CD4-positive, alpha-beta T cell (primary cell): ENCODE measurements around the gene MMRN1. TPM values are rescaled to one million over a fixed set of nuclear protein-coding genes. Genes with fewer than 3 reads are reported as not detected.

ENCODE experiments used
- ATAC-seq: fragments of 200-7000 bp; cut with Tn5 transposase; one replicate; pipeline ENCODE4 v1.10.0; 2022; ENCODE audit warnings: mild to moderate bottlenecking; ENCODE audit not compliant: poor library complexity
- CTCF ChIA-PET: fragments of 350-600 bp; sonication (Branson Sonifier 250); formaldehyde crosslinking; loops from one replicate; lab custom pipeline; 2021; ENCODE audit warnings: antibody characterized with exemption, inconsistent platforms; lab: Charles Lee
- POLR2A ChIA-PET: fragments of 350-600 bp; sonication (Branson Sonifier 250); formaldehyde crosslinking; loops from one replicate; lab custom pipeline; 2021; ENCODE audit warnings: antibody characterized with exemption, inconsistent platforms; lab: Charles Lee
- DNase-seq, 14 experiments: peaks; one replicate each; pipeline ENCODE4 v3.0.0-alpha.2; 2013 to 2020; ENCODE audit warnings: mixed read lengths in 2 of 14
- H3K27ac ChIP-seq, 2 donors: one replicate each; pipeline versions ENCODE4 v1.5.1 to v1.7.0; 2013; ENCODE audit warnings: low read length in 2 of 2, low read depth in 1 of 2, mild to moderate bottlenecking in 1 of 2
- H3K27me3 ChIP-seq, 2 experiments: 1 replicate in 1 of 2; 2 replicates in 1 of 2; pipeline versions ENCODE4 v1.6.1 to v1.7.0; 2013; ENCODE audit warnings: low read length in 2 of 2, control low read depth in 1 of 2, mild to moderate bottlenecking in 1 of 2, moderate library complexity in 1 of 2; ENCODE audit not compliant: insufficient read depth in 2 of 2, control insufficient read depth in 1 of 2
- H3K36me3 ChIP-seq: one replicate; pipeline ENCODE4 v1.6.1; 2013; ENCODE audit warnings: low read length, control low read depth; ENCODE audit not compliant: insufficient read depth
- H3K4me1 ChIP-seq: one replicate; pipeline ENCODE4 v1.6.1; 2013; ENCODE audit warnings: low read length, control low read depth; ENCODE audit not compliant: insufficient read depth
- H3K4me3 ChIP-seq: one replicate; pipeline ENCODE4 v1.5.1; 2013; ENCODE audit warnings: mild to moderate bottlenecking, low read length, moderate library complexity
- H3K9me3 ChIP-seq, 2 experiments: 1 replicate in 1 of 2; 2 replicates in 1 of 2; pipeline versions ENCODE4 v1.6.1 to v1.7.0; 2013; ENCODE audit warnings: low read length in 2 of 2, mild to moderate bottlenecking in 2 of 2, control low read depth in 1 of 2, moderate library complexity in 1 of 2; ENCODE audit not compliant: control insufficient read depth in 1 of 2, insufficient read depth in 1 of 2
- H3K27ac Mint-ChIP-seq: one replicate; pipeline ENCODE4 v1.8.0; 2020; ENCODE audit warnings: mixed read lengths
- H3K27me3 Mint-ChIP-seq: one replicate; pipeline ENCODE4 v1.8.0; 2021; ENCODE audit warnings: mixed read lengths
- H3K36me3 Mint-ChIP-seq: one replicate; pipeline ENCODE4 v1.8.0; 2021; ENCODE audit warnings: low read depth, mixed read lengths
- H3K4me1 Mint-ChIP-seq: one replicate; pipeline ENCODE4 v1.8.0; 2021; ENCODE audit warnings: low read depth, mixed read lengths
- H3K4me3 Mint-ChIP-seq: one replicate; pipeline ENCODE4 v1.8.0; 2020; ENCODE audit warnings: mild to moderate bottlenecking, mixed read lengths
- H3K9me3 Mint-ChIP-seq: one replicate; pipeline ENCODE4 v1.8.0; 2020; ENCODE audit warnings: mixed read lengths
- CTCF ChIP-seq: fragments of 200-600 bp; IDR thresholded peaks from one replicate; pipeline ENCODE4 v1.8.0; 2022; ENCODE audit warnings: antibody characterized with exemption, mild to moderate bottlenecking
- intact Hi-C, 2 experiments: fragments of 100-400 bp; cut with DNase I in 1 of 2; cut with micrococcal nuclease in 1 of 2; formaldehyde crosslinking; loops; one replicate each; pipeline versions ENCODE4 v1.15.1 to v1.9.0; 2023 to 2025; cut with DNase I, micrococcal nuclease
- total RNA-seq, 174 experiments: library from RNA in 2 of 174; stranded (reverse) in 2 of 174; gene quantifications; one replicate each; pipeline ENCODE4 v1.2.3 and lab custom pipeline; 2021 to 2026

The MMRN1 gene
- total RNA-seq, 2 experiments from 2014 or later, result 0.19 to 0.22 TPM

- ChIA-PET POLR2A (no interaction called here), CTCF (no interaction called here)
- no peak for TF ChIP-seq CTCF
- Histone ChIP-seq H3K4me1 (peaks cover 8% of the 10 kb centered on the region), H3K4me3 (no peak overlapping the region), H3K36me3 (no peaks in the 10 kb centered on the region), H3K27ac (no peak overlapping the region), H3K9me3 (no peaks in the 10 kb centered on the region), H3K27me3 (no peaks in the 10 kb centered on the region)
- intact Hi-C loops, result no loop called here
- ATAC-seq (no peak), DNase-seq (no peak)
- Mint-ChIP-seq H3K9me3 (no peaks in the 10 kb centered on the region), H3K36me3 (no peaks in the 10 kb centered on the region), H3K4me3 (no peak overlapping the region), H3K4me1 (peaks cover 29% of the 10 kb centered on the region), H3K27me3 (no peaks in the 10 kb centered on the region), H3K27ac (no peak overlapping the region)
These were observed 3.2 kb downstream of the MMRN1 start for GRCh38 chr4:89897867-89898266.

- no peak for TF ChIP-seq CTCF
- Histone ChIP-seq H3K4me3 (no peak overlapping the region), H3K36me3 (no peaks in the 10 kb centered on the region), H3K4me1 (peaks cover 8% of the 10 kb centered on the region), H3K9me3 (no peaks in the 10 kb centered on the region), H3K27me3 (no peaks in the 10 kb centered on the region), H3K27ac (no peak overlapping the region)
- H3K4me3 Mint-ChIP-seq, result no peak overlapping the region
- ChIA-PET CTCF (no interaction called here), POLR2A (no interaction called here)
- H3K27ac Mint-ChIP-seq, result no peak overlapping the region
- intact Hi-C loops, result no loop called here
- DNase-seq (peak in 1 of 14 experiments; percentile 10), ATAC-seq (no peak)
- H3K36me3 Mint-ChIP-seq, result no peaks in the 10 kb centered on the region
- H3K27me3 Mint-ChIP-seq, result no peaks in the 10 kb centered on the region
- H3K4me1 Mint-ChIP-seq, result peaks cover 25% of the 10 kb centered on the region
- H3K9me3 Mint-ChIP-seq, result no peaks in the 10 kb centered on the region
These were observed 3.7 kb downstream of the MMRN1 start for GRCh38 chr4:89898304-89898716.

- Histone ChIP-seq H3K27ac (no peak overlapping the region), H3K36me3 (no peaks in the 10 kb centered on the region), H3K9me3 (no peaks in the 10 kb centered on the region), H3K27me3 (no peaks in the 10 kb centered on the region), H3K4me1 (peaks cover 8% of the 10 kb centered on the region), H3K4me3 (no peak overlapping the region)
- ATAC-seq (no peak), DNase-seq (no peak)
- H3K4me3 Mint-ChIP-seq, result no peak overlapping the region
- no peaks in the 10 kb centered on the region for H3K36me3 Mint-ChIP-seq
- H3K9me3 Mint-ChIP-seq, result no peaks in the 10 kb centered on the region
- CTCF ChIA-PET, result no interaction called here
- no peaks in the 10 kb centered on the region for H3K27me3 Mint-ChIP-seq
- intact Hi-C loops, result no loop called here
- no peak overlapping the region for H3K27ac Mint-ChIP-seq
- no peak for TF ChIP-seq CTCF
- peaks cover 19% of the 10 kb centered on the region for H3K4me1 Mint-ChIP-seq
- POLR2A ChIA-PET, result no interaction called here
These were observed 4.5 kb downstream of the MMRN1 start for GRCh38 chr4:89899152-89899551.
